Measurements from ENCODE around the gene ACOX3.

Gene ACOX3

DNA sequence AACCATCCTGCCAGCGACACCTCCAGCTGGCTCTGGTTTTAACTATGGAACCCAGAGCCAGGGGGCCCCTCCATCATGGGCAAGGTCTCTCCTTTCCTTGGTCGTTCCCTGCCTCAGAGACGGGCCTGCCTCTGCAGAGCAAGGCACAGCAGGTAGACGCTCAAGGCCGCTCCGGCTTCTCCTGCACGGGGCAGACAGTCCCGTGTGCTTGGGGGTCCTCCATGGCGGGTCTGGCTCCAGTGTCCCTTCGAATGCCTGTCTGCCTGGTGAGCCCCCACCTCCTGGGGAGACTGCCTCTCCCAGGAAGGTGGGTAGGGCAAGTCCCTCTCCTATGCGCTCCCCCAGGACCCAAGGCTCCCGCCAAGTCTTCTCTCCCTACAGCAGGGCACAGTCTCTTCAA is 71.5 kb downstream of the ACOX3 start:
- H3K9me3 ChIP-seq (replicated peaks in 1 of 2; ENCODE audit: control insufficient read depth in 2 of 2, insufficient read depth in 1 of 2, low read depth in 1 of 2, low read length in 2 of 2), result peaks cover 0 to 2% of the 10 kb centered on the region in 2 donors
- no peak for DNase-seq (ENCODE audit: low spot score)
- peaks cover 0 to 2% of the 10 kb centered on the region in 2 donors for H3K4me1 ChIP-seq (ENCODE audit: control insufficient read depth in 2 of 2, insufficient read depth in 1 of 2, low read depth in 1 of 2, low read length in 2 of 2)
- peaks cover 0 to 4% of the 10 kb centered on the region in 2 donors for H3K36me3 ChIP-seq (replicated peaks in 1 of 2; ENCODE audit: control insufficient read depth in 2 of 2, insufficient read depth in 2 of 2, low read length in 2 of 2)
- no peak overlapping the region for H2BK12ac ChIP-seq (ENCODE audit: low read length)
- peak overlapping the region; percentile 27 for H2BK15ac ChIP-seq (ENCODE audit: low read length)
- H3K79me1 ChIP-seq (ENCODE audit: low read depth, low read length), result peaks cover 2% of the 10 kb centered on the region
- no peak overlapping the region for H3K23ac ChIP-seq (ENCODE audit: low read depth, low read length, poor library complexity)
- H3K18ac ChIP-seq (ENCODE audit: low read length), result peak overlapping the region; percentile 2
- H3K4ac ChIP-seq (ENCODE audit: low read length), result no peak overlapping the region
- no peak overlapping the region for H2BK120ac ChIP-seq (ENCODE audit: low read depth, low read length)
- no peak overlapping the region for H3K14ac ChIP-seq (ENCODE audit: low read length)
- H4K8ac ChIP-seq (ENCODE audit: low read depth, low read length), result no peak overlapping the region
- no CpG with 5 or more reads among the region's 12 CpGs for WGBS, 2 donors (ENCODE audit: extremely low coverage in 2 of 2, insufficient read length in 2 of 2, insufficient replicate concordance in 1 of 2)
- no peak overlapping the region for H3K4me2 ChIP-seq (ENCODE audit: insufficient read depth, low read length, poor library complexity, severe bottlenecking)
- no peak overlapping the region for H4K91ac ChIP-seq (ENCODE audit: low read depth, low read length, poor library complexity)
- no peak overlapping the region for H2BK5ac ChIP-seq (ENCODE audit: low read length)
- no peak overlapping the region for H2AFZ ChIP-seq (ENCODE audit: low read length)
- H3K4me3 ChIP-seq (ENCODE audit: low read length in 2 of 2), result no peak overlapping the region
- H3K9ac ChIP-seq (ENCODE audit: low read depth, low read length, poor library complexity), result peak overlapping the region; percentile 53
- H3K27me3 ChIP-seq (ENCODE audit: control insufficient read depth in 3 of 3, insufficient read depth in 3 of 3, low read depth in 1 of 3, low read length in 3 of 3), result no peaks in the 10 kb centered on the region
- no peak overlapping the region for H3K27ac ChIP-seq (replicated peaks; ENCODE audit: low read length)
- H2AK5ac ChIP-seq (ENCODE audit: low read depth, low read length), result no peak overlapping the region

GRCh38 chr4:8368061-8368481 is 72.5 kb downstream of the ACOX3 start:
- H2BK15ac ChIP-seq (ENCODE audit: low read length), result no peak overlapping the region
- H3K79me1 ChIP-seq (ENCODE audit: low read depth, low read length), result peaks cover 2% of the 10 kb centered on the region
- no peak overlapping the region for H3K9ac ChIP-seq (ENCODE audit: low read depth, low read length, poor library complexity)
- no peak overlapping the region for H2BK12ac ChIP-seq (ENCODE audit: low read length)
- H3K4ac ChIP-seq (ENCODE audit: low read length), result no peak overlapping the region
- H2AFZ ChIP-seq (ENCODE audit: low read length), result no peak overlapping the region
- peak overlapping the region; percentile 47 for H3K14ac ChIP-seq (ENCODE audit: low read length)
- H3K4me3 ChIP-seq (ENCODE audit: low read length in 2 of 2), result no peak overlapping the region
- no peaks in the 10 kb centered on the region for H3K27me3 ChIP-seq (ENCODE audit: control insufficient read depth in 3 of 3, insufficient read depth in 3 of 3, low read depth in 1 of 3, low read length in 3 of 3)
- no peak overlapping the region for H2BK120ac ChIP-seq (ENCODE audit: low read depth, low read length)
- H4K91ac ChIP-seq (ENCODE audit: low read depth, low read length, poor library complexity), result no peak overlapping the region
- peaks cover 0 to 4% of the 10 kb centered on the region in 2 donors for H3K36me3 ChIP-seq (replicated peaks in 1 of 2; ENCODE audit: control insufficient read depth in 2 of 2, insufficient read depth in 2 of 2, low read length in 2 of 2)
- no peak for DNase-seq (ENCODE audit: low spot score)
- WGBS, 2 donors (ENCODE audit: extremely low coverage in 2 of 2, insufficient read length in 2 of 2, insufficient replicate concordance in 1 of 2), result no CpG with 5 or more reads among the region's 12 CpGs
- peak overlapping the region; percentile 11 for H3K18ac ChIP-seq (ENCODE audit: low read length)
- no peak overlapping the region for H2AK5ac ChIP-seq (ENCODE audit: low read depth, low read length)
- no peak overlapping the region for H3K4me2 ChIP-seq (ENCODE audit: insufficient read depth, low read length, poor library complexity, severe bottlenecking)
- H3K27ac ChIP-seq (replicated peaks; ENCODE audit: low read length), result no peak overlapping the region
- peaks cover 0 to 2% of the 10 kb centered on the region in 2 donors for H3K4me1 ChIP-seq (ENCODE audit: control insufficient read depth in 2 of 2, insufficient read depth in 1 of 2, low read depth in 1 of 2, low read length in 2 of 2)
- H3K23ac ChIP-seq (ENCODE audit: low read depth, low read length, poor library complexity), result no peak overlapping the region
- H4K8ac ChIP-seq (ENCODE audit: low read depth, low read length), result no peak overlapping the region
- peaks cover 0 to 2% of the 10 kb centered on the region in 2 donors for H3K9me3 ChIP-seq (replicated peaks in 1 of 2; ENCODE audit: control insufficient read depth in 2 of 2, insufficient read depth in 1 of 2, low read depth in 1 of 2, low read length in 2 of 2)
- H2BK5ac ChIP-seq (ENCODE audit: low read length), result no peak overlapping the region

DNA sequence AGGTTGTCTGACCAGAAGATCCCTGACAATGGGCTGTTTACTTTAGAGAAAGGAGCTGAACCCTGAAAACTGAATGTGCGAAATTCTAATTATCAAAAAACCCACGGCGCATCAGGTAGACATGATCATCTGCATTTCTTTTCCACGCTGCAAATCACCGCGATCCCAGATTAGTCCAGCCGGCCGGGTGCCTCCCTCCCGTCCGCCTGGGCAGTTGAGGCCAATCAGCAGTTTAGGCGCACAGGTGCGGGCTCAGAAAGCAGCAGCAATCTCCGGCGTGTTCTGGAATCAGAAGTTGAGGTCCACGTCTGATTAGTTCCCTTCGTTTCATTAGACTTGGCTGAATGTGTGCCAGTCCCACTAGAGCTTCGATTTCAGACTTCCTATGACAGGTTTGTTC is 73.9 kb downstream of the ACOX3 start:
- Histone ChIP-seq H2BK12ac (ENCODE audit: low read length) (no peak overlapping the region), H3K4me3 (ENCODE audit: low read length in 2 of 2) (no peak overlapping the region), H2BK15ac (ENCODE audit: low read length) (no peak overlapping the region), H2BK5ac (ENCODE audit: low read length) (no peak overlapping the region), H3K27ac (replicated peaks; ENCODE audit: low read length) (no peak overlapping the region), H3K79me1 (ENCODE audit: low read depth, low read length) (peaks cover 2% of the 10 kb centered on the region), H2AFZ (ENCODE audit: low read length) (no peak overlapping the region), H4K91ac (ENCODE audit: low read depth, low read length, poor library complexity) (no peak overlapping the region), H3K9me3 (replicated peaks in 1 of 2; ENCODE audit: control insufficient read depth in 2 of 2, insufficient read depth in 1 of 2, low read depth in 1 of 2, low read length in 2 of 2) (peaks cover 0 to 2% of the 10 kb centered on the region in 2 donors), H3K27me3 (ENCODE audit: control insufficient read depth in 3 of 3, insufficient read depth in 3 of 3, low read depth in 1 of 3, low read length in 3 of 3) (no peaks in the 10 kb centered on the region), H3K9ac (ENCODE audit: low read depth, low read length, poor library complexity) (no peak overlapping the region), H3K4ac (ENCODE audit: low read length) (no peak overlapping the region), H3K14ac (ENCODE audit: low read length) (no peak overlapping the region), H3K36me3 (replicated peaks in 1 of 2; ENCODE audit: control insufficient read depth in 2 of 2, insufficient read depth in 2 of 2, low read length in 2 of 2) (peaks cover 0 to 4% of the 10 kb centered on the region in 2 donors), H3K4me1 (ENCODE audit: control insufficient read depth in 2 of 2, insufficient read depth in 1 of 2, low read depth in 1 of 2, low read length in 2 of 2) (peaks cover 0 to 2% of the 10 kb centered on the region in 2 donors), H3K18ac (ENCODE audit: low read length) (peak overlapping the region; percentile 33), H3K4me2 (ENCODE audit: insufficient read depth, low read length, poor library complexity, severe bottlenecking) (no peak overlapping the region), H2AK5ac (ENCODE audit: low read depth, low read length) (no peak overlapping the region), H2BK120ac (ENCODE audit: low read depth, low read length) (no peak overlapping the region), H3K23ac (ENCODE audit: low read depth, low read length, poor library complexity) (no peak overlapping the region), H4K8ac (ENCODE audit: low read depth, low read length) (no peak overlapping the region)
- WGBS, 2 donors (ENCODE audit: extremely low coverage in 2 of 2, insufficient read length in 2 of 2, insufficient replicate concordance in 1 of 2), result no CpG with 5 or more reads among the region's 17 CpGs
- DNase-seq (ENCODE audit: low spot score), result no peak

- H3K14ac ChIP-seq (ENCODE audit: low read length), result peak overlapping the region; percentile 71
- H3K27ac ChIP-seq (replicated peaks; ENCODE audit: low read length), result no peak overlapping the region
- H3K79me1 ChIP-seq (ENCODE audit: low read depth, low read length), result peaks cover 2% of the 10 kb centered on the region
- H4K8ac ChIP-seq (ENCODE audit: low read depth, low read length), result no peak overlapping the region
- H3K4me1 ChIP-seq (ENCODE audit: control insufficient read depth in 2 of 2, insufficient read depth in 1 of 2, low read depth in 1 of 2, low read length in 2 of 2), result peaks cover 0 to 2% of the 10 kb centered on the region in 2 donors
- DNase-seq (ENCODE audit: low spot score), result no peak
- no peak overlapping the region for H2BK12ac ChIP-seq (ENCODE audit: low read length)
- peak overlapping the region in 1 of 2 donors; percentile 9 for H3K4me3 ChIP-seq (ENCODE audit: low read length in 2 of 2)
- no peak overlapping the region for H4K91ac ChIP-seq (ENCODE audit: low read depth, low read length, poor library complexity)
- H2BK15ac ChIP-seq (ENCODE audit: low read length), result no peak overlapping the region
- peaks cover 0 to 2% of the 10 kb centered on the region in 2 donors for H3K9me3 ChIP-seq (replicated peaks in 1 of 2; ENCODE audit: control insufficient read depth in 2 of 2, insufficient read depth in 1 of 2, low read depth in 1 of 2, low read length in 2 of 2)
- H2AK5ac ChIP-seq (ENCODE audit: low read depth, low read length), result no peak overlapping the region
- H3K27me3 ChIP-seq (ENCODE audit: control insufficient read depth in 3 of 3, insufficient read depth in 3 of 3, low read depth in 1 of 3, low read length in 3 of 3), result no peaks in the 10 kb centered on the region
- peak overlapping the region; percentile 80 for H3K23ac ChIP-seq (ENCODE audit: low read depth, low read length, poor library complexity)
- H3K18ac ChIP-seq (ENCODE audit: low read length), result no peak overlapping the region
- H3K4me2 ChIP-seq (ENCODE audit: insufficient read depth, low read length, poor library complexity, severe bottlenecking), result no peak overlapping the region
- no peak overlapping the region for H2BK5ac ChIP-seq (ENCODE audit: low read length)
- peak overlapping the region; percentile 53 for H3K4ac ChIP-seq (ENCODE audit: low read length)
- H3K36me3 ChIP-seq (replicated peaks in 1 of 2; ENCODE audit: control insufficient read depth in 2 of 2, insufficient read depth in 2 of 2, low read length in 2 of 2), result peaks cover 0 to 4% of the 10 kb centered on the region in 2 donors
- no CpG with 5 or more reads among the region's 11 CpGs for WGBS, 2 donors (ENCODE audit: extremely low coverage in 2 of 2, insufficient read length in 2 of 2, insufficient replicate concordance in 1 of 2)
- no peak overlapping the region for H3K9ac ChIP-seq (ENCODE audit: low read depth, low read length, poor library complexity)
- no peak overlapping the region for H2BK120ac ChIP-seq (ENCODE audit: low read depth, low read length)
- H2AFZ ChIP-seq (ENCODE audit: low read length), result no peak overlapping the region
Measured at GRCh38 chr4:8365951-8366350, 74.6 kb downstream of the ACOX3 start.

All from neuronal stem cell (in vitro differentiated cells).